HEK293 (cell line): ENCODE data around the gene MSLN.
A peak's percentile ranks its signal among the peaks of the same experiment; 100 is the strongest.

ENCODE experiments used
- ATF2 ChIP-seq: fragments of 450-650 bp; formaldehyde crosslinking; IDR thresholded peaks from 2 replicates; pipeline ENCODE4 v1.5.1; 2016; ENCODE audit warnings: missing biosample characterization, missing genetic modification characterization, low read depth
- PRDM10 ChIP-seq: fragments of 450-650 bp; formaldehyde crosslinking; IDR thresholded peaks from 2 replicates; pipeline ENCODE4 v1.5.1; 2016; ENCODE audit warnings: missing biosample characterization, missing genetic modification characterization
- SCRT2 ChIP-seq: fragments of 450-650 bp; formaldehyde crosslinking; IDR thresholded peaks from 2 replicates; pipeline ENCODE4 v1.5.1; 2016; ENCODE audit warnings: missing biosample characterization, missing genetic modification characterization
- SP7 ChIP-seq: fragments of 450-650 bp; formaldehyde crosslinking; IDR thresholded peaks from 2 replicates; pipeline ENCODE4 v1.5.1; 2016; ENCODE audit warnings: missing biosample characterization, missing genetic modification characterization
- ZBTB11 ChIP-seq: fragments of 450-650 bp; formaldehyde crosslinking; conservative IDR thresholded peaks from 2 replicates; pipeline ENCODE4 v1.5.1; 2016; ENCODE audit warnings: low read depth, missing biosample characterization, missing genetic modification characterization
- ZBTB26 ChIP-seq: fragments of 450-650 bp; formaldehyde crosslinking; optimal IDR thresholded peaks from 2 replicates; pipeline ENCODE3; 2016; ENCODE audit warnings: missing biosample characterization, mild to moderate bottlenecking, missing genetic modification characterization
- ZBTB44 ChIP-seq: fragments of 450-650 bp; IDR thresholded peaks from 2 replicates; pipeline ENCODE4 v1.5.1; 2018; ENCODE audit warnings: missing biosample characterization, mild to moderate bottlenecking, missing genetic modification characterization
- ZNF23 ChIP-seq: fragments of 450-650 bp; formaldehyde crosslinking; IDR thresholded peaks from 2 replicates; pipeline ENCODE4 v1.5.1; 2016; ENCODE audit warnings: missing biosample characterization, missing genetic modification characterization, borderline replicate concordance
- ZNF311 ChIP-seq: fragments of 450-650 bp; formaldehyde crosslinking; IDR thresholded peaks from 2 replicates; pipeline ENCODE4 v1.5.1; 2017; ENCODE audit warnings: missing biosample characterization, missing genetic modification characterization, borderline replicate concordance
- ZNF530 ChIP-seq: fragments of 450-650 bp; formaldehyde crosslinking; IDR thresholded peaks from 2 replicates; pipeline ENCODE4 v1.5.1; 2016; ENCODE audit warnings: low read depth, missing biosample characterization, missing genetic modification characterization
- ZNF571 ChIP-seq: fragments of 450-650 bp; formaldehyde crosslinking; IDR thresholded peaks from 2 replicates; pipeline ENCODE4 v1.5.0; 2017; ENCODE audit warnings: missing biosample characterization, missing genetic modification characterization
- ZSCAN4 ChIP-seq: fragments of 450-650 bp; formaldehyde crosslinking; IDR thresholded peaks from 2 replicates; pipeline ENCODE4 v1.5.1; 2017; ENCODE audit warnings: missing biosample characterization, missing genetic modification characterization

Gene MSLN

GRCh38 chr16:795580-796229 lies 35.2 kb downstream of the MSLN start (continued):
- TF ChIP-seq ZNF23 (tag by site-specific recombination) (no peak), ZSCAN4 (no peak), ZBTB26 (tag by site-specific recombination) (no peak), ZNF571 (tag by site-specific recombination) (no peak), ATF2 (no peak), ZBTB44 (tag by site-specific recombination) (no peak), SCRT2 (peak; percentile 54), PRDM10 (tag by site-specific recombination) (no peak), ZBTB11 (no peak), ZNF530 (tag by site-specific recombination) (no peak), SP7 (tag by site-specific recombination) (no peak), ZNF311 (tag by site-specific recombination) (no peak)
- TF ChIP-seq, all 188 proteins: peak for 4
